Right atrium auricular region (tissue), 2 donors: ENCODE data around the gene PNPLA5. TPM values are rescaled to one million over a fixed set of nuclear protein-coding genes. Genes with fewer than 3 reads are reported as not detected.

Source experiments
- DNase-seq: peaks from one replicate; pipeline ENCODE4 v3.0.0-alpha.2; 2019; ENCODE audit warnings: low spot score
- H3K27ac ChIP-seq, 2 donors: fragments of 200-600 bp; sonication (generic); 1 replicate in 1 of 2; 2 replicates in 1 of 2; pipeline ENCODE4 v1.5.1; 2016 to 2019
- H3K27me3 ChIP-seq, 2 donors: fragments of 200-600 bp; sonication (generic); one replicate each; pipeline versions ENCODE4 v1.5.1 to v1.6.0; 2017 to 2019
- H3K36me3 ChIP-seq: fragments of 200-600 bp; sonication (generic); one replicate; pipeline ENCODE4 v1.5.1; 2016
- H3K4me1 ChIP-seq, 2 donors: fragments of 200-600 bp; sonication (generic); one replicate each; pipeline versions ENCODE4 v1.5.1 to v1.6.0; 2017 to 2019
- H3K4me3 ChIP-seq, 2 donors: fragments of 200-600 bp; sonication (generic); 1 replicate in 1 of 2; 2 replicates in 1 of 2; pipeline ENCODE4 v1.5.1; 2017 to 2019; ENCODE audit warnings: mild to moderate bottlenecking in 1 of 2, moderate library complexity in 1 of 2
- H3K9me3 ChIP-seq, 2 donors: fragments of 200-600 bp; sonication (generic); one replicate each; pipeline ENCODE4 v1.5.1; 2019
- CTCF ChIP-seq, 2 donors: fragments of 200-600 bp; sonication (generic); IDR thresholded peaks; one replicate each; pipeline ENCODE4 v1.5.1; 2019; ENCODE audit warnings: antibody characterized with exemption in 2 of 2
- total RNA-seq, 2 donors: library from RNA; depleted of rRNA; stranded (reverse); fragments of >200 nt; gene quantifications; one replicate each; pipeline ENCODE4 v1.1.0, GENCODE V29; 2016

Gene PNPLA5
- total RNA-seq, 2 donors from 2014 or later, result not detected

- Histone ChIP-seq H3K27ac (no peak overlapping the region), H3K27me3 (no peaks in the 10 kb centered on the region), H3K4me3 (no peak overlapping the region), H3K4me1 (no peaks in the 10 kb centered on the region), H3K9me3 (peaks cover 0 to 6% of the 10 kb centered on the region in 2 donors), H3K36me3 (no peaks in the 10 kb centered on the region)
- DNase-seq, result no peak
- TF ChIP-seq CTCF (IDR thresholded peaks at IDR 0.05), result no peak
These were observed 39.9 kb downstream of the PNPLA5 start for GRCh38 chr22:43851979-43852307.

GRCh38 chr22:43851058-43851978 is 40.5 kb downstream of the PNPLA5 start:
- no peak for TF ChIP-seq CTCF (IDR thresholded peaks at IDR 0.05)
- H3K27me3 ChIP-seq, result no peaks in the 10 kb centered on the region
- no peak for DNase-seq
- H3K27ac ChIP-seq, result no peak overlapping the region
- no peaks in the 10 kb centered on the region for H3K4me1 ChIP-seq
- H3K4me3 ChIP-seq, result no peak overlapping the region
- H3K9me3 ChIP-seq, result no peaks in the 10 kb centered on the region
- no peaks in the 10 kb centered on the region for H3K36me3 ChIP-seq

- Histone ChIP-seq H3K27me3 (no peaks in the 10 kb centered on the region), H3K9me3 (no peaks in the 10 kb centered on the region), H3K36me3 (no peaks in the 10 kb centered on the region), H3K4me3 (no peak overlapping the region), H3K27ac (no peak overlapping the region), H3K4me1 (no peaks in the 10 kb centered on the region)
- DNase-seq, result no peak
- no peak for TF ChIP-seq CTCF (IDR thresholded peaks at IDR 0.05)
These were observed 41.3 kb downstream of the PNPLA5 start for GRCh38 chr22:43850529-43850928.

GRCh38 chr22:43849731-43850130 is 42.1 kb downstream of the PNPLA5 start:
- no peaks in the 10 kb centered on the region for H3K27me3 ChIP-seq
- no peaks in the 10 kb centered on the region for H3K36me3 ChIP-seq
- no peak for DNase-seq
- no peaks in the 10 kb centered on the region for H3K9me3 ChIP-seq
- no peak overlapping the region for H3K27ac ChIP-seq
- H3K4me3 ChIP-seq, result no peak overlapping the region
- no peak for TF ChIP-seq CTCF (IDR thresholded peaks at IDR 0.05)
- H3K4me1 ChIP-seq, result no peaks in the 10 kb centered on the region

- no peak for DNase-seq
These were observed 43.2 kb downstream of the PNPLA5 start for GRCh38 chr22:43848366-43849171.

More at GRCh38 chr22:43848366-43849171, 43.2 kb downstream of the PNPLA5 start:
- peak in 1 of 2 donors; percentile 56 for TF ChIP-seq CTCF (IDR thresholded peaks at IDR 0.05)
- no peaks in the 10 kb centered on the region for H3K36me3 ChIP-seq
- no peaks in the 10 kb centered on the region for H3K27me3 ChIP-seq
- H3K4me3 ChIP-seq, result no peak overlapping the region
- H3K9me3 ChIP-seq, result no peaks in the 10 kb centered on the region
- H3K4me1 ChIP-seq, result no peaks in the 10 kb centered on the region
- H3K27ac ChIP-seq, result no peak overlapping the region
